K562 (cell line): ENCODE results near the gene IL17REL. TPM values are rescaled to one million over a fixed set of nuclear protein-coding genes. Genes with fewer than 3 reads are reported as not detected.
A peak's percentile ranks its signal among the peaks of the same experiment; 100 is the strongest.

Experiments
- ATAC-seq: fragments of 200-7000 bp; cut with Tn5 transposase; 3 replicates; pipeline ENCODE4 v1.9.1; 2020; ENCODE audit warnings: moderate library complexity
- BruUV-seq: library from RNA; stranded (reverse); fragments of 400-500 nt; replicated peaks from 2 replicates; lab custom pipeline; 2021; lab: Mats Ljungman, UMichigan
- CTCF ChIA-PET: fragments of 300-600 bp; formaldehyde crosslinking; extraction: SDS; loops from one replicate; lab custom pipeline; 2021; ENCODE audit warnings: low intra/inter-chr PET ratio; lab: Yijun Ruan, JAX
- POLR2A ChIA-PET: fragments of 300-600, 350-650 bp; sonication (Branson Sonifier 250); formaldehyde crosslinking; extraction: SDS; loops from one replicate; lab custom pipeline; 2021; ENCODE audit warnings: antibody characterized with exemption, inconsistent platforms; lab: Yijun Ruan, JAX
- DNase-seq, 4 experiments: peaks; one replicate each; pipeline versions ENCODE4 v3.0.0 to v3.0.0-alpha.2; 2011 to 2018; ENCODE audit warnings: low spot score in 3 of 4, mixed read lengths in 3 of 4; ENCODE audit errors: extremely low read depth in 1 of 4
- FAIRE-seq: peaks from 2 replicates; lab custom pipeline; 2011; peaks lifted over from hg19 to GRCh38; lab: Jason Lieb, UNC
- H2AFZ ChIP-seq: 2 replicates; pipeline ENCODE4 v1.6.0; 2011; ENCODE audit warnings: low read depth, low read length, control low read depth, inconsistent platforms
- H3K27ac ChIP-seq: fragments of 200-600 bp; 3 replicates; pipeline ENCODE4 v1.8.0; 2011; ENCODE audit warnings: low read depth, mild to moderate bottlenecking, control low read depth, inconsistent platforms, low read length, moderate library complexity, mixed read lengths; ENCODE audit errors: extremely low read depth
- H3K27me3 ChIP-seq, 2 experiments: fragments of 300-600 bp in 1 of 2; 2 replicates in 1 of 2; 3 replicates in 1 of 2; pipeline versions ENCODE4 v1.6.0 to v1.8.0; 2011; ENCODE audit warnings: inconsistent platforms in 2 of 2, low read length in 2 of 2, mild to moderate bottlenecking in 1 of 2, mixed read lengths in 1 of 2, moderate library complexity in 1 of 2; ENCODE audit not compliant: control insufficient read depth in 2 of 2, insufficient read depth in 2 of 2
- H3K36me3 ChIP-seq: fragments of 300-600 bp; 3 replicates; pipeline ENCODE4 v1.8.0; 2011; ENCODE audit warnings: mild to moderate bottlenecking, low read length, inconsistent platforms; ENCODE audit not compliant: control insufficient read depth, insufficient read depth
- H3K4me1 ChIP-seq, 2 experiments: fragments of 200-600 bp in 1 of 2; replicated peaks in 1 of 2; 2 replicates in 1 of 2; 3 replicates in 1 of 2; pipeline versions ENCODE4 v1.5.1 to v1.8.0; 2011; ENCODE audit warnings: inconsistent platforms in 2 of 2, low read length in 2 of 2, mild to moderate bottlenecking in 1 of 2, mixed read lengths in 1 of 2, moderate library complexity in 1 of 2; ENCODE audit not compliant: control insufficient read depth in 2 of 2, insufficient read depth in 2 of 2
- H3K4me2 ChIP-seq: 2 replicates; pipeline ENCODE4 v1.6.1; 2011; ENCODE audit warnings: low read length, control low read depth, inconsistent platforms, mixed read lengths; ENCODE audit not compliant: insufficient read depth
- H3K4me3 ChIP-seq: fragments of 200-600 bp; sonication (generic), shearing (Covaris generic); 2 replicates; pipeline ENCODE4 v1.5.1; 2016; ENCODE audit warnings: control low read depth, inconsistent platforms
- H3K79me2 ChIP-seq: fragments of 200-600 bp; 3 replicates; pipeline ENCODE4 v1.8.0; 2011; ENCODE audit warnings: low read length, inconsistent platforms; ENCODE audit not compliant: control insufficient read depth, insufficient read depth
- H3K9ac ChIP-seq, 2 experiments: 2 replicates each; pipeline versions ENCODE4 v1.6.0 to v1.6.1; 2011; ENCODE audit warnings: low read depth in 2 of 2, low read length in 2 of 2, control low read depth in 1 of 2, inconsistent platforms in 1 of 2, mild to moderate bottlenecking in 1 of 2, mixed read lengths in 1 of 2; ENCODE audit not compliant: insufficient read depth in 1 of 2
- H3K9me1 ChIP-seq: one replicate; pipeline ENCODE4 v1.6.0; 2011; ENCODE audit warnings: inconsistent platforms, mild to moderate bottlenecking, low read length, moderate library complexity; ENCODE audit not compliant: control insufficient read depth, insufficient read depth
- H3K9me3 ChIP-seq: replicated peaks from 2 replicates; pipeline ENCODE4 v1.5.1; 2011; ENCODE audit warnings: low read depth, low read length, inconsistent platforms; ENCODE audit not compliant: control insufficient read depth, insufficient read depth
- H4K20me1 ChIP-seq: replicated peaks from 2 replicates; pipeline ENCODE4 v1.6.1; 2011; ENCODE audit warnings: low read length, inconsistent platforms, mixed read lengths; ENCODE audit not compliant: control insufficient read depth, insufficient read depth
- BCOR ChIP-seq: fragments of 450-650 bp; IDR thresholded peaks from 2 replicates; pipeline ENCODE4 v1.6.1; 2016
- DIDO1 ChIP-seq: fragments of 450-650 bp; IDR thresholded peaks from 2 replicates; pipeline ENCODE4 v1.6.1; 2016; ENCODE audit warnings: low read depth, missing biosample characterization, missing genetic modification characterization
- ESRRB ChIP-seq: fragments of 250-450 bp; sonication (Bioruptor Pico); IDR thresholded peaks from 2 replicates; pipeline ENCODE4 v1.5.0; 2020; ENCODE audit warnings: mild to moderate bottlenecking, moderate library complexity, borderline replicate concordance
- GABPB1 ChIP-seq: sonication (generic); formaldehyde crosslinking; IDR thresholded peaks from 2 replicates; pipeline ENCODE4 v1.8.0; 2022; ENCODE audit warnings: mild to moderate bottlenecking, missing genetic modification reagents
- MCM7 ChIP-seq, 2 experiments: fragments of 450-650 bp; IDR thresholded peaks; 2 replicates each; pipeline ENCODE4 v1.6.1; 2016 to 2018
- PML ChIP-seq: IDR thresholded peaks from 2 replicates; pipeline ENCODE4 v1.6.1; 2012; ENCODE audit warnings: low read length, inconsistent platforms
- RB1 ChIP-seq: fragments of 450-650 bp; IDR thresholded peaks from 2 replicates; pipeline ENCODE4 v1.6.1; 2017; ENCODE audit warnings: low read depth, mild to moderate bottlenecking
- RHOXF2B ChIP-seq: fragments of 250-450 bp; sonication (Bioruptor Pico); conservative IDR thresholded peaks from 2 replicates; pipeline ENCODE4 v1.5.1; 2021
- RUNX1 ChIP-seq: sonication (generic); IDR thresholded peaks from 2 replicates; pipeline ENCODE4 v1.6.1; 2016; ENCODE audit warnings: antibody characterized with exemption, low read depth
- SAFB ChIP-seq: fragments of 200-400 bp; formaldehyde crosslinking; IDR thresholded peaks from 2 replicates; pipeline ENCODE4 v1.6.1; 2017; ENCODE audit warnings: low read depth, low read length, borderline replicate concordance
- TAF9B ChIP-seq: fragments of 450-650 bp; IDR thresholded peaks from 2 replicates; pipeline ENCODE4 v1.6.1; 2018; ENCODE audit warnings: mild to moderate bottlenecking; ENCODE audit not compliant: partially characterized antibody
- TOE1 ChIP-seq, 2 experiments: fragments of 450-650 bp in 1 of 2; sonication (generic) in 1 of 2; formaldehyde crosslinking in 1 of 2; IDR thresholded peaks; 2 replicates each; pipeline versions ENCODE4 v1.7.1 to v1.8.0; 2016 to 2022; ENCODE audit warnings: borderline replicate concordance in 2 of 2, mild to moderate bottlenecking in 2 of 2, antibody characterized with exemption in 1 of 2, inconsistent platforms in 1 of 2, low read depth in 1 of 2, missing genetic modification reagents in 1 of 2, moderate library complexity in 1 of 2
- ZBTB8A ChIP-seq: fragments of 450-650 bp; IDR thresholded peaks from 2 replicates; pipeline ENCODE4 v1.6.1; 2018; ENCODE audit warnings: mild to moderate bottlenecking, moderate library complexity; ENCODE audit not compliant: partially characterized antibody
- ZNF239 ChIP-seq: fragments of 250-450 bp; sonication (Bioruptor Pico); IDR thresholded peaks from 2 replicates; pipeline ENCODE4 v1.4.0; 2020; ENCODE audit warnings: mild to moderate bottlenecking
- ZNF277 ChIP-seq: fragments of 250-450 bp; sonication (Bioruptor Pico); IDR thresholded peaks from 2 replicates; pipeline ENCODE4 v1.8.0; 2022; ENCODE audit warnings: inconsistent platforms, mild to moderate bottlenecking, moderate library complexity, borderline replicate concordance
- ZNF347 ChIP-seq: fragments of 450-650 bp; formaldehyde crosslinking; IDR thresholded peaks from 2 replicates; pipeline ENCODE4 v1.4.0; 2020; ENCODE audit warnings: low read depth, mild to moderate bottlenecking, moderate library complexity
- WGBS: fragments of 100-300 bp; shearing (Covaris generic); methylation state at CpG from one replicate; pipeline ENCODE4 v1.1.6; 2016; ENCODE audit warnings: low coverage, mixed read lengths; ENCODE audit not compliant: insufficient coverage; ENCODE audit errors: missing lambda C conversion rate; 5-methylcytosine and 5-hydroxymethylcytosine counted together
- in situ Hi-C: fragments of 300-500 bp; cut with MboI; formaldehyde crosslinking; loops from 4 replicates; pipeline ENCODE4 v1.15.0; 2018; ENCODE audit warnings: inconsistent platforms, mixed read lengths
- intact Hi-C: fragments of 100-400 bp; cut with micrococcal nuclease; formaldehyde crosslinking; loops from 2 replicates; pipeline ENCODE4 v1.14.2; 2022
- polyA plus RNA-seq, 8 experiments: library from polyadenylated mRNA; depleted of rRNA in 4 of 8; stranded (reverse) in 5 of 8; unstranded in 3 of 8; fragments of >200 nt; fragmentation: Nextera tagmentation in 2 of 8; fragmentation: Illumina TruSeq in 1 of 8; extraction: Ambion mirVana in 2 of 8; extraction: Trizol in 1 of 8; gene quantifications; 2 replicates each; pipeline versions ENCODE4 v1.2.1 to v1.2.3, GENCODE V29; 2011 to 2014; ENCODE audit warnings: inconsistent platforms in 1 of 8, missing spikeins in 1 of 8
- total RNA-seq, 7 experiments: library from RNA; depleted of rRNA in 6 of 7; stranded (reverse); fragments of >200 nt in 6 of 7; fragmentation: Illumina TruSeq in 2 of 7; extraction: Trizol in 2 of 7; gene quantifications; 2 replicates each; pipeline versions ENCODE4 v1.2.1 to v1.2.3, GENCODE V29; 2011 to 2021; ENCODE audit warnings: low replicate concordance in 1 of 7

Gene IL17REL
- total and polyA plus RNA-seq, 9 of the 15 experiments (the other 6 are each of a cell fraction or from before 2014, with no cell fraction given) = 0.05 to 0.42 (median 0.11) TPM; not detected in 4

DNA sequence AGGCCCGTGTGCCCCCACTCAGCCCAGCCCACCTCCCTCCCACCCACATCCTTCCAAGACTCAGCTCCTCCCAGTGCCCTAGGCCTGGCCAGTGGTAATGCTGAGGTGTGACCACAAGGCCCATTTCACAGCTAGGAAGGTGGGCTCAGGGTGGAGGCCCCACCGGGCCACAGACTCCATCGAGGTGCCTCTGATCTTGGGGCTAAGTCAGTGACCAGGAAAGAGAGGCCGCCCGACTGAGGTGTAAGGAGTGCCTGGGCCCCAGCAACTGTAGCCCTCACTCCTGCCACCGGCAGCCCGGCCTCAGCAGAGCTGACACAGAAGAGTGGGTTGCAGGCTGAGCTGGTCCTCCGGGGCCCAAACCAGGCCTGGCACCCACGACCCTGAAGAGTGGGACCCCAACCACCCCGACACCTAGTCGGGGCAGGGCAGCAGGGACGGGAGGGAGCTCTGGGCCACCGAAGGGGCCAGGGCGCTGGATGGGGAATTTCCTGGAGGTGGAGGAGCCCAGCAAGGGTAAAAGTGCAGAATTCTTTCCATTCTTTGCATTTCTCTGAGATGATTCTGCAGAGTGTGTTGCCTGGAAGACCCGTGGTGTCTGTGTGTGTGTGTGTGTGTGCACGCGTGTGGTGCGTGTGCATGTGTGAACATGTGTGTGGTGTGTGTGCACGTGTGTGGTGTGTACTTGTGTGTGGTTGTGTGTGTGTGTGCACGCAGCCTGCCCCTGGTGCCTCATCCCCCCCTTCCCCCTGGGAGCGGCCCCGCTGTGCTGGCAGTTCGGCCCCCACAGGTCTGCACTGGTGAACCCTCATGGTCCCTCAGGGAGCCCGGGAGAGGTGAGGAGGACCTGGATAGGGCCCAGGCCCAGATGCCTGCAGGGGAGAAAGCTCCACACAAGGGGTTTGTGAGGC is 60.3 kb downstream of the IL17REL start:
- H2AFZ ChIP-seq = no peak overlapping the region
- peak overlapping the region in 1 of 2 experiments; percentile 64; a peak in 1 of 4 replicates for H3K9ac ChIP-seq
- H3K4me1 ChIP-seq = peaks cover 0 to 94% of the 10 kb centered on the region in 2 experiments; a peak in 2 of 5 replicates
- in situ Hi-C loops = no loop called here
- CTCF ChIA-PET = no interaction called here
- TF ChIP-seq RUNX1 (no peak), MCM7 (IDR thresholded peaks at IDR 0.05) (no peak), GABPB1 (no peak), PML (no peak), ZNF239 (CRISPR knock-in tag) (no peak), SAFB (no peak), BCOR (no peak), ZNF277 (CRISPR knock-in tag) (no peak), ZBTB8A (no peak), TAF9B (no peak), ESRRB (no peak), ZNF347 (no peak), TOE1 (IDR thresholded peaks at IDR 0.05; ENCODE audit: borderline replicate concordance) (no peak), TOE1 (CRISPR knock-in tag; IDR thresholded peaks at IDR 0.05; ENCODE audit: borderline replicate concordance, low read depth) (no peak), DIDO1 (no peak), RHOXF2B (no peak), RB1 (no peak)
- H3K9me3 ChIP-seq = no peaks in the 10 kb centered on the region
- FAIRE-seq (no peak), ATAC-seq (no peak), DNase-seq (no peak)
- no peak overlapping the region for H3K27ac ChIP-seq
- no peaks in the 10 kb centered on the region for H4K20me1 ChIP-seq
- H3K36me3 ChIP-seq = no peaks in the 10 kb centered on the region
- POLR2A ChIA-PET = interaction anchor here (1.2 to 1.8 kb wide), 2 partner anchors 8 to 16 kb away, joined by 4 to 10 read pairs; partner anchors contain the start of gene PIM3
- H3K79me2 ChIP-seq = no peaks in the 10 kb centered on the region
- no peak overlapping the region for H3K4me2 ChIP-seq
- BruUV-seq = no TSS peak
- WGBS = 46% methylated on average over 13 of the region's 24 CpGs
- H3K9me1 ChIP-seq = no peaks in the 10 kb centered on the region
- H3K4me3 ChIP-seq = no peak overlapping the region
- intact Hi-C loops = no loop called here
- no peaks in the 10 kb centered on the region for H3K27me3 ChIP-seq
